Sigmoid colon (tissue), 7 donors: ENCODE measurements around the gene SLC15A4. TPM values are rescaled to one million over a fixed set of nuclear protein-coding genes. Genes with fewer than 3 reads are reported as not detected.
"Not testable (repeated sequence)": the region's sequence is repeated elsewhere in the genome, so short reads cannot be mapped to it uniquely, and the experiment has no call there.

Experiments used
- DNase-seq: peaks from one replicate; pipeline ENCODE4 v3.0.0-alpha.2; 2019
- H3K27ac ChIP-seq, 4 donors: fragments of 200-600 bp; sonication (generic); one replicate each; pipeline ENCODE4 v1.5.1; 2016 to 2019; ENCODE audit warnings: mild to moderate bottlenecking in 1 of 4
- H3K27me3 ChIP-seq, 3 donors: fragments of 200-600 bp; sonication (generic); one replicate each; pipeline ENCODE4 v1.5.1; 2019; ENCODE audit warnings: mild to moderate bottlenecking in 1 of 3
- H3K36me3 ChIP-seq, 4 donors: fragments of 200-600 bp; sonication (generic); one replicate each; pipeline ENCODE4 v1.5.1; 2016 to 2019
- H3K4me1 ChIP-seq, 4 donors: fragments of 200-600 bp; sonication (generic); one replicate each; pipeline ENCODE4 v1.5.1; 2017 to 2019
- H3K4me3 ChIP-seq, 4 donors: fragments of 200-600 bp; sonication (generic); one replicate each; pipeline ENCODE4 v1.5.1; 2017 to 2019; ENCODE audit warnings: mild to moderate bottlenecking in 2 of 4, moderate library complexity in 1 of 4
- H3K9me3 ChIP-seq, 4 donors: fragments of 200-600 bp in 3 of 4; sonication (generic) in 3 of 4; one replicate each; pipeline versions ENCODE4 v1.5.1 to v1.6.1; 2013 to 2019
- EP300 ChIP-seq, 4 donors: sonication (generic); formaldehyde crosslinking; IDR thresholded peaks; one replicate each; pipeline ENCODE4 v1.6.1; 2017; ENCODE audit warnings: antibody characterized with exemption in 4 of 4
- POLR2A ChIP-seq, 2 donors: fragments of 450-650 bp; IDR thresholded peaks; one replicate each; pipeline ENCODE4 v1.6.1; 2016; ENCODE audit warnings: antibody characterized with exemption in 2 of 2, mild to moderate bottlenecking in 2 of 2, moderate library complexity in 2 of 2
- POLR2AphosphoS5 ChIP-seq, 4 donors: sonication (generic); formaldehyde crosslinking; IDR thresholded peaks; one replicate each; pipeline ENCODE4 v1.6.1; 2017; ENCODE audit warnings: antibody characterized with exemption in 4 of 4
- WGBS, 2 donors: extraction: QIAGEN DNeasy Blood & Tissue Kit; methylation state at CpG; one replicate each; pipeline ENCODE4 v1.1.7; 2013; 5-methylcytosine and 5-hydroxymethylcytosine counted together
- intact Hi-C: fragments of 100-400 bp; cut with DNase I; formaldehyde crosslinking; loops from one replicate; pipeline ENCODE4 v1.15.1; 2023
- polyA plus RNA-seq, 3 donors: library from polyadenylated mRNA; stranded (reverse); fragments of 200-250 nt; gene quantifications; one replicate each; pipeline ENCODE4 v1.2.3, GENCODE V29; 2013
- total RNA-seq, 4 donors: library from RNA; depleted of rRNA; stranded (reverse); fragments of >200 nt; gene quantifications; one replicate each; pipeline ENCODE4 v1.1.0, GENCODE V29; 2016
- TF ChIP-seq, protein P1 (sequence below), 4 experiments: fragments of 450-650 bp in 3 of 4; fragments of 200-600 bp in 1 of 4; IDR thresholded peaks; one replicate each; pipeline ENCODE4 v1.5.1; 2016 to 2019; ENCODE audit warnings: antibody characterized with exemption in 4 of 4, mild to moderate bottlenecking in 3 of 4, moderate library complexity in 2 of 4
- donor health status: healthy with polysubstance abuse.
- donor health status: Bipolar disorder and iron deficiency.
- donor health status: healthy.

SLC15A4 gene
- total and polyA plus RNA-seq, 7 donors: 3.6 to 42.0 (median 19.4) TPM

GRCh38 chr12:128810182-128811127, 13.3 kb downstream of the SLC15A4 start:
- intact Hi-C loops: no loop called here
- TF ChIP-seq, protein P1, sequence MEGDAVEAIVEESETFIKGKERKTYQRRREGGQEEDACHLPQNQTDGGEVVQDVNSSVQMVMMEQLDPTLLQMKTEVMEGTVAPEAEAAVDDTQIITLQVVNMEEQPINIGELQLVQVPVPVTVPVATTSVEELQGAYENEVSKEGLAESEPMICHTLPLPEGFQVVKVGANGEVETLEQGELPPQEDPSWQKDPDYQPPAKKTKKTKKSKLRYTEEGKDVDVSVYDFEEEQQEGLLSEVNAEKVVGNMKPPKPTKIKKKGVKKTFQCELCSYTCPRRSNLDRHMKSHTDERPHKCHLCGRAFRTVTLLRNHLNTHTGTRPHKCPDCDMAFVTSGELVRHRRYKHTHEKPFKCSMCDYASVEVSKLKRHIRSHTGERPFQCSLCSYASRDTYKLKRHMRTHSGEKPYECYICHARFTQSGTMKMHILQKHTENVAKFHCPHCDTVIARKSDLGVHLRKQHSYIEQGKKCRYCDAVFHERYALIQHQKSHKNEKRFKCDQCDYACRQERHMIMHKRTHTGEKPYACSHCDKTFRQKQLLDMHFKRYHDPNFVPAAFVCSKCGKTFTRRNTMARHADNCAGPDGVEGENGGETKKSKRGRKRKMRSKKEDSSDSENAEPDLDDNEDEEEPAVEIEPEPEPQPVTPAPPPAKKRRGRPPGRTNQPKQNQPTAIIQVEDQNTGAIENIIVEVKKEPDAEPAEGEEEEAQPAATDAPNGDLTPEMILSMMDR (IDR thresholded peaks at IDR 0.05): no peak
- TF ChIP-seq POLR2A (IDR thresholded peaks at IDR 0.05): no peak
- no peak for TF ChIP-seq EP300 (IDR thresholded peaks at IDR 0.05)
- no peak for TF ChIP-seq POLR2AphosphoS5 (IDR thresholded peaks at IDR 0.05)
- peaks cover 11 to 24% (median 17%) of the 10 kb centered on the region in 4 donors for H3K36me3 ChIP-seq
- peaks cover 0 to 51% (median 15%) of the 10 kb centered on the region in 4 donors for H3K4me1 ChIP-seq
- no peaks in the 10 kb centered on the region for H3K9me3 ChIP-seq
- peak overlapping the region; percentile 33 to 79 (median 56) for H3K27ac ChIP-seq
- no peaks in the 10 kb centered on the region for H3K27me3 ChIP-seq
- DNase-seq: peak; percentile 78
- 69 to 76% methylated on average over 14 of the region's 14 CpGs for WGBS, 2 donors
- peak overlapping the region in 1 of 4 donors; percentile 18 for H3K4me3 ChIP-seq

GRCh38 chr12:128808651-128809050, 15.1 kb downstream of the SLC15A4 start:
- TF ChIP-seq POLR2AphosphoS5 (IDR thresholded peaks at IDR 0.05) (no peak), POLR2A (IDR thresholded peaks at IDR 0.05) (no peak), EP300 (IDR thresholded peaks at IDR 0.05) (no peak)
- TF ChIP-seq, protein P1 (IDR thresholded peaks at IDR 0.05): no peak
- 87 to 91% methylated on average over 12 of the region's 12 CpGs for WGBS, 2 donors
- DNase-seq: peak; percentile 40
- Histone ChIP-seq H3K9me3 (no peaks in the 10 kb centered on the region), H3K36me3 (peaks cover 11 to 38% (median 23%) of the 10 kb centered on the region in 4 donors), H3K4me3 (no peak overlapping the region), H3K4me1 (peaks cover 0 to 39% (median 15%) of the 10 kb centered on the region in 4 donors), H3K27ac (no peak overlapping the region), H3K27me3 (no peaks in the 10 kb centered on the region)
- intact Hi-C loops: no loop called here

- 89 to 92% methylated on average over 14 of the region's 14 CpGs for WGBS, 2 donors
- no peaks in the 10 kb centered on the region for H3K9me3 ChIP-seq
- DNase-seq: peak; percentile 48
- intact Hi-C loops: no loop called here
- peaks cover 11 to 42% (median 23%) of the 10 kb centered on the region in 4 donors for H3K36me3 ChIP-seq
- H3K27me3 ChIP-seq: no peaks in the 10 kb centered on the region
- TF ChIP-seq POLR2AphosphoS5 (IDR thresholded peaks at IDR 0.05): no peak
- H3K4me1 ChIP-seq: peaks cover 0 to 28% (median 15%) of the 10 kb centered on the region in 4 donors
- H3K4me3 ChIP-seq: no peak overlapping the region
- H3K27ac ChIP-seq: no peak overlapping the region
Measured at GRCh38 chr12:128807161-128807724, 16.5 kb downstream of the SLC15A4 start.

DNA sequence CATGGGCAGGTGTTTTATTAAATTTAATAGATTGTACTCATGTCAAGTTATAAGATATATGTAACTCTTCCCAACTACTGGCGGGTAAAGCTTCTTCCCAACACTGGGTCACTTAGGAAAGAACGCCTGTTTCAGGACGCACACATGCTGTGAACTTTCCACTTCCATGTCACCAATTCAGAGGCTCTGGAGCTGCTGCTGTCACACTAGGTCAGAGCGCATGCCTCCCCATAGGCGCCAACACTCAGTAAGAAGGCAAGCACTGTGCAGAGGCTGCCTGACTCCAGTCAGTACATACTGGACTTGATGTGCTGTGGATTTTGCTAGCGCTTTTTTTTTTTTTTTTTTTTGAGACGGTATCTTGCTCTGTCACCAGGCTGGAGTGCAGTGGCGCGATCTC, 17.2 kb downstream of the SLC15A4 start:
- TF ChIP-seq, protein P1 (IDR thresholded peaks at IDR 0.05): no peak
- no peak for TF ChIP-seq POLR2A (IDR thresholded peaks at IDR 0.05)
- TF ChIP-seq POLR2AphosphoS5 (IDR thresholded peaks at IDR 0.05): no peak
- no peak for TF ChIP-seq EP300 (IDR thresholded peaks at IDR 0.05)
- Histone ChIP-seq H3K9me3 (no peaks in the 10 kb centered on the region), H3K27me3 (no peaks in the 10 kb centered on the region), H3K27ac (no peak overlapping the region), H3K4me3 (no peak overlapping the region), H3K4me1 (peaks cover 0 to 30% (median 17%) of the 10 kb centered on the region in 4 donors), H3K36me3 (peaks cover 11 to 42% (median 23%) of the 10 kb centered on the region in 4 donors)
- 85 to 86% methylated on average over 9 of the region's 9 CpGs for WGBS, 2 donors
- peak; percentile 21 for DNase-seq
- intact Hi-C loops: no loop called here

- intact Hi-C loops, H3K27me3 ChIP-seq, H3K4me3 ChIP-seq, DNase-seq, H3K9me3 ChIP-seq, H3K27ac ChIP-seq: not testable (repeated sequence)
- 88 to 97% methylated on average over 5 of the region's 5 CpGs for WGBS, 2 donors
- peaks cover 18 to 53% (median 25%) of the 10 kb centered on the region in 4 donors for H3K36me3 ChIP-seq
- peaks cover 0 to 19% (median 8%) of the 10 kb centered on the region in 4 donors for H3K4me1 ChIP-seq
Measured at GRCh38 chr12:128805406-128805805, 18.4 kb downstream of the SLC15A4 start.
